GM23338 (cell line): ENCODE measurements around the gene ENOX2. TPM values are rescaled to one million over a fixed set of nuclear protein-coding genes. Genes with fewer than 3 reads are reported as not detected.

Experiments used
- ATAC-seq: fragments of 200-7000 bp; cut with Tn5 transposase; 3 replicates; pipeline ENCODE4 v1.9.1; 2020
- DNase-seq: peaks from one replicate; pipeline ENCODE4 v3.0.0-alpha.2; 2015; ENCODE audit warnings: low spot score
- H2AFZ ChIP-seq: fragments of 200-600 bp; sonication (generic); 2 replicates; pipeline ENCODE4 v1.8.0; 2016; ENCODE audit warnings: antibody characterized with exemption, mild to moderate bottlenecking, moderate library complexity
- H3F3A ChIP-seq: fragments of 200-600 bp; sonication (generic); replicated peaks from 2 replicates; pipeline ENCODE4 v1.8.0; 2017; ENCODE audit warnings: antibody characterized with exemption, mixed run types, low read depth
- H3K27ac ChIP-seq: fragments of 200-600 bp; sonication (generic); 2 replicates; pipeline ENCODE4 v1.6.1; 2016; ENCODE audit warnings: low read depth
- H3K27me3 ChIP-seq: fragments of 200-600 bp; sonication (generic); 2 replicates; pipeline ENCODE4 v1.8.0; 2016; ENCODE audit warnings: mild to moderate bottlenecking, mixed run types, moderate library complexity; ENCODE audit not compliant: insufficient read depth
- H3K36me3 ChIP-seq: fragments of 200-600 bp; sonication (generic); 2 replicates; pipeline ENCODE4 v1.8.0; 2016; ENCODE audit warnings: mild to moderate bottlenecking; ENCODE audit not compliant: insufficient read depth
- H3K4me1 ChIP-seq: fragments of 200-600 bp; sonication (generic); 2 replicates; pipeline ENCODE4 v1.8.0; 2016; ENCODE audit warnings: mild to moderate bottlenecking, moderate library complexity; ENCODE audit not compliant: insufficient read depth
- H3K4me2 ChIP-seq: fragments of 200-600 bp; sonication (generic); 2 replicates; pipeline ENCODE4 v1.7.1; 2017; ENCODE audit warnings: mixed run types
- H3K4me3 ChIP-seq: fragments of 200-600 bp; sonication (generic); 2 replicates; pipeline ENCODE4 v1.6.1; 2016; ENCODE audit warnings: mixed run types
- H3K79me2 ChIP-seq: fragments of 200-600 bp; sonication (generic); replicated peaks from 2 replicates; pipeline ENCODE4 v1.8.0; 2017; ENCODE audit warnings: mild to moderate bottlenecking; ENCODE audit not compliant: insufficient read depth
- H3K9me2 ChIP-seq: fragments of 200-600 bp; sonication (generic); 2 replicates; pipeline ENCODE4 v1.8.0; 2017; ENCODE audit not compliant: insufficient read depth
- H4K20me1 ChIP-seq: fragments of 200-600 bp; sonication (generic); replicated peaks from 2 replicates; pipeline ENCODE4 v1.8.0; 2017; ENCODE audit warnings: mild to moderate bottlenecking; ENCODE audit not compliant: insufficient read depth
- H3K27ac Mint-ChIP-seq: 2 replicates; pipeline ENCODE4 v1.8.0; 2020; ENCODE audit warnings: inconsistent platforms, mild to moderate bottlenecking, moderate library complexity, mixed read lengths
- H3K27me3 Mint-ChIP-seq: 3 replicates; pipeline ENCODE4 v1.8.0; 2022; ENCODE audit warnings: low read depth, mild to moderate bottlenecking, moderate library complexity, mixed read lengths, inconsistent platforms; ENCODE audit not compliant: insufficient read depth, poor library complexity
- H3K36me3 Mint-ChIP-seq: 3 replicates; pipeline ENCODE4 v1.8.0; 2021; ENCODE audit warnings: low read depth, mild to moderate bottlenecking, inconsistent platforms, moderate library complexity, mixed read lengths
- H3K4me1 Mint-ChIP-seq: 3 replicates; pipeline ENCODE4 v1.8.0; 2020; ENCODE audit warnings: mild to moderate bottlenecking, inconsistent platforms, mixed read lengths
- H3K4me3 Mint-ChIP-seq: 3 replicates; pipeline ENCODE4 v1.8.0; 2021; ENCODE audit warnings: moderate library complexity, mild to moderate bottlenecking, inconsistent platforms, mixed read lengths
- H3K9me3 Mint-ChIP-seq: 3 replicates; pipeline ENCODE4 v1.8.0; 2020; ENCODE audit warnings: moderate library complexity, mild to moderate bottlenecking, inconsistent platforms, mixed read lengths
- CREB1 ChIP-seq: fragments of 250-450 bp; sonication (Bioruptor Pico); IDR thresholded peaks from 2 replicates; pipeline ENCODE4 v1.5.0; 2020; ENCODE audit warnings: low read depth, mild to moderate bottlenecking, moderate library complexity
- CTCF ChIP-seq, 2 experiments: fragments of 200-600 bp in 1 of 2; sonication (generic) in 1 of 2; conservative IDR thresholded peaks; 2 replicates each; pipeline versions ENCODE4 v1.5.1 to v1.6.1; 2016 to 2017; ENCODE audit warnings: antibody characterized with exemption in 2 of 2, low read depth in 2 of 2, mild to moderate bottlenecking in 2 of 2, moderate library complexity in 1 of 2
- ETS1 ChIP-seq: IDR thresholded peaks from 2 replicates; pipeline ENCODE4 v1.6.1; 2016; ENCODE audit warnings: antibody characterized with exemption
- EZH2 ChIP-seq: fragments of 200-600 bp; sonication (generic); IDR thresholded peaks from one replicate; pipeline ENCODE4 v1.8.0; 2017; ENCODE audit warnings: antibody characterized with exemption, mild to moderate bottlenecking, low read depth; ENCODE audit not compliant: unreplicated experiment
- EZH2phosphoT487 ChIP-seq: fragments of 200-600 bp; sonication (generic); IDR thresholded peaks from one replicate; pipeline ENCODE4 v1.8.1; 2018; ENCODE audit warnings: antibody characterized with exemption; ENCODE audit not compliant: unreplicated experiment
- JUNB ChIP-seq: IDR thresholded peaks from one replicate; pipeline ENCODE4 v1.6.1; 2016; ENCODE audit warnings: antibody characterized with exemption; ENCODE audit not compliant: unreplicated experiment
- NANOG ChIP-seq: IDR thresholded peaks from 2 replicates; pipeline ENCODE4 v1.6.1; 2016; ENCODE audit warnings: antibody characterized with exemption, borderline replicate concordance
- POLR2AphosphoS5 ChIP-seq: IDR thresholded peaks from 2 replicates; pipeline ENCODE4 v1.6.1; 2016; ENCODE audit warnings: antibody characterized with exemption, low read depth
- STAT1 ChIP-seq: IDR thresholded peaks from one replicate; pipeline ENCODE4 v1.6.1; 2016; ENCODE audit warnings: antibody characterized with exemption; ENCODE audit not compliant: unreplicated experiment
- ZNF114 ChIP-seq: fragments of 250-450 bp; sonication (Bioruptor Pico); IDR thresholded peaks from 2 replicates; pipeline ENCODE4 v1.5.0; 2020; ENCODE audit warnings: mild to moderate bottlenecking, moderate library complexity
- ZNF331 ChIP-seq: fragments of 250-450 bp; sonication (Bioruptor Pico); IDR thresholded peaks from 2 replicates; pipeline ENCODE4 v1.5.0; 2020; ENCODE audit warnings: low read depth, mild to moderate bottlenecking, moderate library complexity
- ZNF462 ChIP-seq: fragments of 250-450 bp; sonication (Bioruptor Pico); IDR thresholded peaks from 2 replicates; pipeline ENCODE4 v1.5.0; 2020; ENCODE audit warnings: mild to moderate bottlenecking, moderate library complexity
- polyA plus RNA-seq: library from polyadenylated mRNA; unstranded; fragments of >200 nt; fragmentation: Nextera tagmentation; extraction: Ambion mirVana; gene quantifications from 2 replicates; pipeline ENCODE4 v1.2.1, GENCODE V29; 2016
- total RNA-seq: library from RNA; depleted of rRNA; stranded (reverse); fragments of >200 nt; shearing (Covaris generic); gene quantifications from 2 replicates; pipeline ENCODE4 v1.2.3, GENCODE V29; 2014
- TF ChIP-seq, protein P1 (sequence below): IDR thresholded peaks from one replicate; pipeline ENCODE4 v1.6.1; 2018; ENCODE audit warnings: antibody characterized with exemption; ENCODE audit not compliant: unreplicated experiment

Gene ENOX2
- total and polyA plus RNA-seq, 2 experiments from 2014 or later = 9.6 to 11.2 TPM

DNA sequence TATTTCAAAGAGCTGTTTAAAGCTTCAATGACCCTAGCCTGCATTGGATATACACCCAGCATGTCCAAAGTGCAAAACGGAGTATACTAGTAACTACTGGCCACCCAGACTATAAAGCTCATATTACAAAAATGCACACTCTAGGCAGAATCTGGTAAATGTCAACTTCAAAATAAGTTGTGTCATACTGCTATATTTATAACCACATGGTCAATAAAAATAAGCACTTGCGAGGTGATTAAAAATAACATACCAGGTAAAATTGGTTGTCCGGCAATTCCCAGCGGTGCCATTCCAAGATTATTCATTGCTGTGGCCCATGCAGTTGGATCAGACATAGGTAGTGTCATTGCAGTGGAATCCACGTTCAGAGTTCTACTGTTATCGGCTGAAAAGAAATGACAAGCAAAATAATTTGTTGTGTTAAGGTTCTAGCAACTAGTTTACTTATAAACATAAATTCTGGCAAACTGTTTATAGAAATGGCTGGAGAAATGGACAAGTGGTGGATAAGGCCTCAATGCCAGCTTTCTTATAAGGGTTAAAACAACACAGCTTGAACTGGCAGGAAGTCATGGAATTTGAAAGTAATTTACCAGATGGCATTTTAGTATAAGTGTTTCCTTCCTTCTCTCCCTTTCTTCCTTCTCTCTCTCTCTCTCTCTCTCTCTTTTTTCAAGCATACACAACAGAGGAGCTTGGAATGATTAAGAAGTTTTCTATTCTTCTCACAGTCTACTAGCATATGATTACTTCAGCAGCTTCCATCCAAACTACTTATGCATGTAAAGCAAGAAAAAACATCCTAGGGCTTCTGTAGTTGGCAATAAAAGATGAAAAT, 199.9 kb downstream of the ENOX2 start:
- ATAC-seq (no peak), DNase-seq (no peak)
- no peak overlapping the region for H3K27ac ChIP-seq
- no peaks in the 10 kb centered on the region for H3K4me1 ChIP-seq
- no peaks in the 10 kb centered on the region for H3K9me2 ChIP-seq
- H3K4me3 ChIP-seq = no peak overlapping the region
- H3F3A ChIP-seq = no peaks in the 10 kb centered on the region
- H3K4me2 ChIP-seq = no peak overlapping the region
- Mint-ChIP-seq H3K4me3 (no peak overlapping the region), H3K27me3 (peaks cover 2% of the 10 kb centered on the region), H3K27ac (no peak overlapping the region), H3K9me3 (no peaks in the 10 kb centered on the region), H3K36me3 (no peaks in the 10 kb centered on the region), H3K4me1 (peaks cover 8% of the 10 kb centered on the region; the same call in 1 of the 3 replicates)
- H3K36me3 ChIP-seq = no peaks in the 10 kb centered on the region
- no peaks in the 10 kb centered on the region for H3K27me3 ChIP-seq
- TF ChIP-seq ZNF331 (no peak), STAT1 (no peak), ZNF114 (no peak), NANOG (no peak), CTCF (conservative IDR thresholded peaks at IDR 0.05; ENCODE audit: low read depth in 2 of 2) (no peak), EZH2phosphoT487 (no peak), ZNF462 (CRISPR knock-in tag) (no peak), ETS1 (no peak), EZH2 (no peak), CREB1 (CRISPR knock-in tag) (no peak), POLR2AphosphoS5 (no peak), JUNB (no peak)
- TF ChIP-seq, protein P1, sequence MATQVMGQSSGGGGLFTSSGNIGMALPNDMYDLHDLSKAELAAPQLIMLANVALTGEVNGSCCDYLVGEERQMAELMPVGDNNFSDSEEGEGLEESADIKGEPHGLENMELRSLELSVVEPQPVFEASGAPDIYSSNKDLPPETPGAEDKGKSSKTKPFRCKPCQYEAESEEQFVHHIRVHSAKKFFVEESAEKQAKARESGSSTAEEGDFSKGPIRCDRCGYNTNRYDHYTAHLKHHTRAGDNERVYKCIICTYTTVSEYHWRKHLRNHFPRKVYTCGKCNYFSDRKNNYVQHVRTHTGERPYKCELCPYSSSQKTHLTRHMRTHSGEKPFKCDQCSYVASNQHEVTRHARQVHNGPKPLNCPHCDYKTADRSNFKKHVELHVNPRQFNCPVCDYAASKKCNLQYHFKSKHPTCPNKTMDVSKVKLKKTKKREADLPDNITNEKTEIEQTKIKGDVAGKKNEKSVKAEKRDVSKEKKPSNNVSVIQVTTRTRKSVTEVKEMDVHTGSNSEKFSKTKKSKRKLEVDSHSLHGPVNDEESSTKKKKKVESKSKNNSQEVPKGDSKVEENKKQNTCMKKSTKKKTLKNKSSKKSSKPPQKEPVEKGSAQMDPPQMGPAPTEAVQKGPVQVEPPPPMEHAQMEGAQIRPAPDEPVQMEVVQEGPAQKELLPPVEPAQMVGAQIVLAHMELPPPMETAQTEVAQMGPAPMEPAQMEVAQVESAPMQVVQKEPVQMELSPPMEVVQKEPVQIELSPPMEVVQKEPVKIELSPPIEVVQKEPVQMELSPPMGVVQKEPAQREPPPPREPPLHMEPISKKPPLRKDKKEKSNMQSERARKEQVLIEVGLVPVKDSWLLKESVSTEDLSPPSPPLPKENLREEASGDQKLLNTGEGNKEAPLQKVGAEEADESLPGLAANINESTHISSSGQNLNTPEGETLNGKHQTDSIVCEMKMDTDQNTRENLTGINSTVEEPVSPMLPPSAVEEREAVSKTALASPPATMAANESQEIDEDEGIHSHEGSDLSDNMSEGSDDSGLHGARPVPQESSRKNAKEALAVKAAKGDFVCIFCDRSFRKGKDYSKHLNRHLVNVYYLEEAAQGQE = no peak
- no peak overlapping the region for H2AFZ ChIP-seq
- H4K20me1 ChIP-seq = no peaks in the 10 kb centered on the region
- no peaks in the 10 kb centered on the region for H3K79me2 ChIP-seq
